GM18858 (cell line): ENCODE data around the gene FAM237A.

Experiments
- ATAC-seq: cut with Tn5 transposase; IDR thresholded peaks from one replicate; pipeline ENCODE4 v1.9.1; 2021; ENCODE audit not compliant: unreplicated experiment

Gene FAM237A

GRCh38 chr2:206642075-206643025 lies at the start of gene FAM237A:
TSS of gene FAM237A (plus strand) at chr2:206642487. CDS start at chr2:206644237, 1,750 bp downstream.
- ATAC-seq = no peak

DNA sequence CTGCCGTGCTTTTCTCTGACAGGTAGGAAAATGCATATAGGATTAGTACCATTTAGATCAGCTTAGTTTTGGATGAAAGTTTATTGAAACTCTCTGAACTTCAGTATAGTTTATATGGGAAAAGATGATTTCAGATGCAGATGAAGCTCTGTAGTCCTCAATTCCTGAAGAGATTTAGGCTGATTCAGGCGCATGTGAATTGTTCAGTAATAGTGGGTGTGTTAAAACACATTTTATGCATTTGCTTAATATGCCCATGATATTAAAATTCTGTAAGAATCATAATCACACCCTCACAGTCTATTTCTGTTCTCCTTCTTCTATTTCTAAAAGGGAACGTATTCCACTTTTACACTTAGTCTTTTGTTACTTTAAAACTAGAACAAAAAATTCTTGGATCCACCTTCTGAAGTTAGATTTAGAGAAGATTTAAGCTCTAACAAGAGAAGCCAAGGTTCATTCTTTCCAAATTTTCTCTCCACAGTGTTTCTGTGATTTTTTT lies 44.5 kb upstream of the FAM237A start:
- ATAC-seq = no peak

DNA sequence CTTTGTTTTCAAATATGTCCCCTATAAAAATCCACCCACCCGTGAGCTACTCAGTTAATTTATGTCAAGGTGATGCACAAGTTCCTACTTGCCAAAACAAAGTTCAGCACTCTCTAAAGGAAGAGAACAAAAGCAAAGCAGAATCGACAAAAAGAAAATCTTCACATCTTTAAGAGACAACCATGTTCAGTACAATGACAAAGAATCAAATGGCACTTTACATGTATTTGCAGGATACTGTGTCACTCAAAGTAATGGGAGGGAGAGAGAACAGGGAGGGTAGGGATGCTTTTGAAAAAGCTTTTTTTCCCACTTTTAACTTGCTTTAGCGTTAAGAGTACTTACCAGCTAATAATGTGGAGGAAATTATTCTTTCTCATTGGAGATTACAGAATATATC lies 39.0 kb upstream of the FAM237A start:
- ATAC-seq = no peak

DNA sequence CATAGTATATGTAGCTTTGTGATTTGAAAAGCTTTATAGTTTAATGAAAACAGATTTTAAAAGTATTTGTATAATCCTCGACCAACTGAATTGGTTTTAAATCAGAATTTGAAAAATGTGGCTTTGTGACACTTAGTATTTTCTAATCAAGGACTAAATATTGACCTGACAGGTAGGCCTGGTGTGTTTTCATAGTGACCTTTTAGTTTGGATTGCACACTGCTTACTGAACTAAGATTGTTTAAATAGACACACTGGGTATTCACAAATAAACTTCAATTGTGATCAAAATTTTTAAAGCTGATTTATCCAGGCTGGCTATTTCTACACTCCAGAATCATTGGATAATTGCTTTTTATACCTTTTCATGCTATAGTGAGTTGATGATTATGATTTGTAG lies 31.8 kb upstream of the FAM237A start:
- ATAC-seq = no peak

- no peak for ATAC-seq
Observed at GRCh38 chr2:206611191-206611590, 31.1 kb upstream of the FAM237A start.

- no peak for ATAC-seq
Observed at GRCh38 chr2:206611736-206612135, 30.6 kb upstream of the FAM237A start.

GRCh38 chr2:206614811-206615210 lies 27.5 kb upstream of the FAM237A start:
- no peak for ATAC-seq

GRCh38 chr2:206615417-206616089 lies 26.7 kb upstream of the FAM237A start:
- no peak for ATAC-seq

- no peak for ATAC-seq
Observed at GRCh38 chr2:206616151-206616550, 26.1 kb upstream of the FAM237A start.

DNA sequence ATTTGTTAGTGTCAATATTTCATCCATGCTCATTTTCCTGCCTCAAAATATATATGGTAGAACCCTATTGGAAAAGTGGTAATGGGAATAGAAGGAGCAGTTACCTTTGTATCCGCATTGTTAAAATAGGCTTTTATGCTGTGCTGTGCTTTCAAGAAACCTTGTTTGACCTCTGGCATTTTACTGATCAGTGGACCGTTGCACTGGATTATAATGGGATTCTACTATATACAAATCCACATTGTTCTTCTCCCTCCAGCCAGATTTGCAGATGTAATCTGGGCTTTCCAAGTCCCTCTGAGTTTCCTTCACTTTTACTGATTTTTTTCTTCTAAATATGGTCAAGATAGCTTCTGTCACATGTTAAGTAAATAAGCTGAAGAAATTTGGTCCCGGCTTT lies 23.3 kb upstream of the FAM237A start:
- ATAC-seq = no peak

DNA sequence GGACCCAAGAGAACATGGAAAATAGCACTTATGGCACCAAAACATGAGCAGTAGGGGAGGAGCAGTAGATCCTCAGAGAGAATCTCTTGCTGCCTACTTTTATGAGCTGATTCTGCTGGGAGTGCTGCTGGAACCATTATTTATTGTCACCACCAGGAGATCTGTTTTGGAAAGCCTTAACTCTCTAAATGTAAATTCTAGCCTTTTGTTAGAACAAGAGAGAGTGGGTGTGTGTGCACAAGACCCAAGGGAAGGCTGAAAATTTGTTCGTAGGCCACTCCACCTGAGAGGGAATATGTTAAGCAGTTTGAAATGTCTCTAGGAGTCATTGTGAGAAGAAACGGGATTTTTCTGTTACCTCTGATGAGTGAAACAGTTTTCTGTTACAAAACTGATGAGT lies 16.2 kb upstream of the FAM237A start:
- ATAC-seq = no peak

- no peak for ATAC-seq
Observed at GRCh38 chr2:206627632-206628031, 14.7 kb upstream of the FAM237A start.

GRCh38 chr2:206631340-206631739 lies 10.9 kb upstream of the FAM237A start:
- no peak for ATAC-seq

GRCh38 chr2:206635015-206635414 lies 7.3 kb upstream of the FAM237A start:
- ATAC-seq = no peak

- no peak for ATAC-seq
Observed at GRCh38 chr2:206639636-206640035, 2.7 kb upstream of the FAM237A start.

- no peak for ATAC-seq
Observed at GRCh38 chr2:206641226-206641625, 1.1 kb upstream of the FAM237A start.

DNA sequence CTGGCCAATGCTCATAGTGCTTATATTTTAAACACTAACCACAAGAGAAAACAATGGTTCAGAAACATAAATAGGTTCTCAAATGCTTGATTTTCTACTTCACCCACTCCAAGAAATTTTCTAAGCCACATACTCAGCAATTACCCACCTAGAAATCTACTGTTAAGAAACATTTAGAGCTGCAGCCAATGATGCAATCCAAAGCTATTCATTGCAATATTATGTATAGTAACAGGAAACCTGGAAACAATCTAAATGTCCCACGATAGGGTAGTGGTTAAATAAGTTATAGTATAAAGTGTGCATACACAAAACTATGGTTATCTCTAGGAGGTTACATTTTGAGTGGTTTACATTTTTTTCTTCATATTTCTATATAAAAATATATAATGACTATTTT lies 5.7 kb downstream of the FAM237A start:
- no peak for ATAC-seq

GRCh38 chr2:206657087-206657486 lies 14.8 kb downstream of the FAM237A start:
- no peak for ATAC-seq

- ATAC-seq = no peak
Observed at GRCh38 chr2:206665251-206665650, 23.0 kb downstream of the FAM237A start.

- no peak for ATAC-seq
Observed at GRCh38 chr2:206670531-206671319, 28.4 kb downstream of the FAM237A start.

- no peak for ATAC-seq
Observed at GRCh38 chr2:206683546-206683945, 41.3 kb downstream of the FAM237A start.
